T-helper 2 cell treated with Interferon-gamma antibody and Interleukin-4, amounts not matched to agents 5 μg/mL and 100 μg/mL, for 36 hours (primary cell): ENCODE measurements around the gene MPST.
"Not testable (repeated sequence)": the region's sequence is repeated elsewhere in the genome, so short reads cannot be mapped to it uniquely, and the experiment has no call there.

ENCODE experiments used
- DNase-seq: peaks from one replicate; pipeline ENCODE4 v3.0.0; 2021; ENCODE audit warnings: low spot score
- H3K27ac Mint-ChIP-seq: one replicate; pipeline ENCODE4 v1.8.0; 2021; ENCODE audit warnings: mild to moderate bottlenecking, mixed read lengths
- H3K27me3 Mint-ChIP-seq: one replicate; pipeline ENCODE4 v1.8.0; 2021; ENCODE audit warnings: low read depth, mixed read lengths
- H3K36me3 Mint-ChIP-seq: one replicate; pipeline ENCODE4 v1.8.0; 2021; ENCODE audit warnings: low read depth, mixed read lengths
- H3K4me1 Mint-ChIP-seq: one replicate; pipeline ENCODE4 v1.8.0; 2021; ENCODE audit warnings: low read depth, mixed read lengths
- H3K4me3 Mint-ChIP-seq: one replicate; pipeline ENCODE4 v1.8.0; 2022; ENCODE audit warnings: mild to moderate bottlenecking, moderate library complexity, mixed read lengths
- H3K9me3 Mint-ChIP-seq: one replicate; pipeline ENCODE4 v1.8.0; 2021; ENCODE audit warnings: mixed read lengths

Gene MPST

DNA sequence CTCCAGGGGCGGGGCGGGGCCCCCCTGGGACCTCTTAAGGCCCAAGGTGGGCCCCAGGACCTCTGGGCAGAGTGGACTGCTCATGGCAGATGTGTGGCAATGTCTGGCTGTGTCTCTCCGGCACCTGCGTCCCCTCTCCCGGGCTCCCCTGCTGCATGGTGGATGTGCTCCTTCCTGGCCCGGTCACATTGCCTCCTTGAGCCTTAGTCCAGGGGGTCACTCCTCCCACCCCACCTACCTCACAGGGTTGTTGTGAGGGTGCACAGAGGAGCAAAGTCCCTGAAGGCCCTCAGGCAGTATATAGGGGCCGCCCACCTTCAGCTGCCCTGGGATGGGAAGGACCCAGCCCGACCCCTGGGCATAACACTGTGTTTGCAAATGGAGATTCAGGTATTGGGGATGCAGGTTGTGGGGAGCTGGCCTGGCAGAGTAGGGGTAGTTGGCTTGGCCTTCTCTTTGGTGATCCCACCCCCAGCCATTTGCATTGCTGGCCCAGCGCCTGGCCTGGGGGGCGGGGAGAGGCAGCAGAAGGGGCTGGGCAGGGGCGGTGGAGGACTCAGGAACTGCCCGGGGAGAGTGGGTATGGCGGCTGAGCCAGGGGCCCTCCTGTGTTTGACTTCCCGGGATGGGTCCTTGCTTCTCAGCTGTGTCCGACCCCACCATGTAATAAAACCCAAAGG, 43.3 kb downstream of the MPST start:
- Mint-ChIP-seq H3K27ac (no peak overlapping the region), H3K36me3 (no peaks in the 10 kb centered on the region)

GRCh38 chr22:37063431-37064420, 44.2 kb downstream of the MPST start:
- DNase-seq, result no peak
- Mint-ChIP-seq H3K4me3 (no peak overlapping the region), H3K27ac (no peak overlapping the region)

More for the DNA sequence above, 43.3 kb downstream of the MPST start:
- Mint-ChIP-seq H3K4me3 (no peak overlapping the region), H3K4me1 (peaks cover 5% of the 10 kb centered on the region), H3K9me3 (no peaks in the 10 kb centered on the region), H3K27me3 (no peaks in the 10 kb centered on the region)
- DNase-seq, result no peak

GRCh38 chr22:37064553-37064952, 45.0 kb downstream of the MPST start:
- H3K4me3 Mint-ChIP-seq, result no peak overlapping the region
- DNase-seq, result no peak
- peaks cover 5% of the 10 kb centered on the region for H3K4me1 Mint-ChIP-seq
- H3K9me3 Mint-ChIP-seq, result no peaks in the 10 kb centered on the region
- no peak overlapping the region for H3K27ac Mint-ChIP-seq
- no peaks in the 10 kb centered on the region for H3K36me3 Mint-ChIP-seq
- no peaks in the 10 kb centered on the region for H3K27me3 Mint-ChIP-seq

More at GRCh38 chr22:37063431-37064420, 44.2 kb downstream of the MPST start:
- H3K9me3 Mint-ChIP-seq, result no peaks in the 10 kb centered on the region
- no peaks in the 10 kb centered on the region for H3K36me3 Mint-ChIP-seq
- H3K27me3 Mint-ChIP-seq, result no peaks in the 10 kb centered on the region
- H3K4me1 Mint-ChIP-seq, result peaks cover 5% of the 10 kb centered on the region

DNA sequence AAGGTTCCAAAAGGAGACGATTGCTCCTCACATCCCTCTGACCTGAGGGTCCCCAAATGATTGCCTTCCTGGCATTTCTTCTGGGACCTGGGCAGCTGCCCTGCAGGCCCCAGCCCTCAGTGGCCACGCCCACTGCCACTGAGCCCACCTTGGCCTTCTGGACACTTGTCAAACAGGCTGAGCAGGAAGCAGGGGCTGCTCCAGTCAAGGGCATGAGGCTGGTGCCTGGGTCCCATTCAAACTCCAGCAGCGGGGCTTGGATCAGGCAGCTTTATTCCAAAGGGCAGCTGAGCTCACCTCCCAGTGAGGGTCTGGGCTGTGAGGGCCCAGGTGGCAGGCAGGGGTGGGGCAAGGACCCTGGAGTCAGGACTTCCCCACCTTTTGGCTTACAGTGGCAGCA, 45.6 kb downstream of the MPST start:
- Mint-ChIP-seq H3K4me3 (no peak overlapping the region), H3K9me3 (no peaks in the 10 kb centered on the region), H3K27ac (no peak overlapping the region), H3K27me3 (peaks cover 2% of the 10 kb centered on the region), H3K36me3 (no peaks in the 10 kb centered on the region), H3K4me1 (peaks cover under 1% of the 10 kb centered on the region)
- DNase-seq, result no peak

DNA sequence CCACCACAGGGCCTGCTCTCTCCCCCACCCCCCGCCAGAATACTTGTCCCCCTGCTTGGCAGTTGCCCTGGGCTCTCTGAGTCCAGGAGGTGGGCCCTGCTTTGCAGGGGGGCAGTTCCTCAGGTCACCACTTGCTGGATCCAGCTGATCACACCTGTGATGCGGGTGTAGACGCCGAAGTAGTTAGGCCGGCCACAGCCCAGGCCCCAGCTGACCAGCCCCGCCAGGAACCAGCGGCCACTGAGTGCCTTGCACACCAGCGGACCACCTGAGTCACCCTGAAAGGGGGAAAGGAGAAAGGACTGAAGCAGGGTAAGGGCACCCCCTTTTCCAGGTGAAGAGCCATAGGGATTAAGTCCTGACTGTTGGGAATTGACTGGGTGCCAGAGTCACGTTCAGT, 46.4 kb downstream of the MPST start:
- Mint-ChIP-seq H3K4me1 (no peaks in the 10 kb centered on the region), H3K4me3 (no peak overlapping the region), H3K27me3 (peaks cover 2% of the 10 kb centered on the region)

GRCh38 chr22:37067428-37067827, 47.9 kb downstream of the MPST start:
- Mint-ChIP-seq H3K9me3 (no peaks in the 10 kb centered on the region), H3K27me3 (peaks cover 2% of the 10 kb centered on the region), H3K36me3 (no peaks in the 10 kb centered on the region), H3K4me3 (no peak overlapping the region), H3K4me1 (no peaks in the 10 kb centered on the region), H3K27ac (no peak overlapping the region)
- DNase-seq, result no peak

More for the DNA sequence above, 46.4 kb downstream of the MPST start:
- H3K9me3 Mint-ChIP-seq, result no peaks in the 10 kb centered on the region
- H3K36me3 Mint-ChIP-seq, result no peaks in the 10 kb centered on the region
- no peak overlapping the region for H3K27ac Mint-ChIP-seq
- DNase-seq, result no peak

GRCh38 chr22:37068859-37069258, 49.3 kb downstream of the MPST start:
- Mint-ChIP-seq H3K36me3 (no peaks in the 10 kb centered on the region), H3K4me1 (no peaks in the 10 kb centered on the region), H3K9me3 (no peaks in the 10 kb centered on the region), H3K4me3 (no peak overlapping the region), H3K27ac (no peak overlapping the region), H3K27me3 (peaks cover 2% of the 10 kb centered on the region)
- no peak for DNase-seq

DNA sequence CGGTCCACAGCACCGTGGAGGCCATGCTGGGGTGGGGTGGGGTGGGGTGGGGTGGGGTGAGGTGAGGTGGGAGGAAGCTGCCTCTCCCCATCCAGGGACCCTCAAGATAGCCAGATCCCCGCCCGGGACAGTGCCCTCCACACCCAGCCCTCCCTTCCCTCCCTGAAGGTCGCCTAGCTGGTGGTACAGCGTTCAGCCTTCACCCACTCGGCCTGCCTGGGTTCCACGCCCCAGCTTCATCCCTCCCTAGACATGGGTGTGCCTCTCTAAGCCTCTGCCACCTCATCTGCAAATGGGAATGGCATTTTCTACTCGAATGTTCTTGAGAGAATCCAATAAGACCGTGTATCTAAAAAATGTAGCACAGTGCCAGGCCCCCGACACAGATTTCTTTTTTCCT, 49.8 kb downstream of the MPST start:
- Mint-ChIP-seq H3K36me3 (no peaks in the 10 kb centered on the region), H3K9me3 (no peaks in the 10 kb centered on the region), H3K27me3 (peaks cover 2% of the 10 kb centered on the region), H3K4me3 (no peak overlapping the region), H3K27ac (no peak overlapping the region), H3K4me1 (no peaks in the 10 kb centered on the region)
- no peak for DNase-seq

DNA sequence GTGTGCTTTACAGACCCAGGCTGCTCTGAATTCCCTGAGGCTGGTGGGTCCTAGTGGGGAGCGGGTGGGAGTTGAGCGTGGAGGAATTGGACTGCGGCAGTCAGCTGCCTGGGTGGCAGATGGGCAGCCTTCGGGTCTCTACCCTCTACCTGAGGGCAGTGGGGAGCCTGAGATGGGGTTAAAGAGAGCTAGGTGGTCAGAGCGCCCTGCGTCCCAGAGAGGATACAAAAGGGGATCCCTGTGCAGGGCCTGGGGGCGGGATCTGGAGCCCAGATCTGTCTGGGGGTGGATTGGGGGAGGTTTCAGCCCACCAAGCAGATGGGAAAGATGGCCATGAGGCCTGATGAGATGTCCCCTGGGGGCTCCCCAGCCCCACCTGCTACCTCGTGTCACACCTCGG, 50.2 kb downstream of the MPST start:
- no peak overlapping the region for H3K27ac Mint-ChIP-seq
- H3K4me3 Mint-ChIP-seq, result no peak overlapping the region
- no peaks in the 10 kb centered on the region for H3K4me1 Mint-ChIP-seq
- H3K36me3 Mint-ChIP-seq, result no peaks in the 10 kb centered on the region
- no peaks in the 10 kb centered on the region for H3K9me3 Mint-ChIP-seq
- no peak for DNase-seq
- peaks cover 2% of the 10 kb centered on the region for H3K27me3 Mint-ChIP-seq

DNA sequence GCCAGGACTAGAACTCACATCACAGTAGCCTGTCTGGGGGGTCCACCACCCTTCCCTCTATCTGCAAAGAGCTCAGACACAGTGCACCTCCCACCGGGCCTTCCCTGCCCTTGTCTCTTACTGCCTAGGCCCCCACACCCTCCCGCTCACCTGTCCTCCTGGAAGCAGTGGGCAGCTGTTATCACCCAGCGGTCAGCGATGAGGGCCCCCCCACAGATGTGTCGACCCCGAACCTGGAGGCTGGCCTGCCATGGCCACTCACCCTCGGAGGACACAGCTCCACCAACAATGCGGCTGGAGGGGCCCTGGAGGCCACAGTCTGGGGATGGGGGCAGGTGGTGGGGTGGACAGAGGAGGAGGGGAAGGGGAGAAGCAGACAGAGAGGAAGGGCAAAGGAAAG, 50.8 kb downstream of the MPST start:
- no peak overlapping the region for H3K27ac Mint-ChIP-seq
- no peaks in the 10 kb centered on the region for H3K4me1 Mint-ChIP-seq
- peaks cover 2% of the 10 kb centered on the region for H3K27me3 Mint-ChIP-seq
- DNase-seq, result no peak
- H3K9me3 Mint-ChIP-seq, result no peaks in the 10 kb centered on the region
- no peaks in the 10 kb centered on the region for H3K36me3 Mint-ChIP-seq
- H3K4me3 Mint-ChIP-seq, result no peak overlapping the region

DNA sequence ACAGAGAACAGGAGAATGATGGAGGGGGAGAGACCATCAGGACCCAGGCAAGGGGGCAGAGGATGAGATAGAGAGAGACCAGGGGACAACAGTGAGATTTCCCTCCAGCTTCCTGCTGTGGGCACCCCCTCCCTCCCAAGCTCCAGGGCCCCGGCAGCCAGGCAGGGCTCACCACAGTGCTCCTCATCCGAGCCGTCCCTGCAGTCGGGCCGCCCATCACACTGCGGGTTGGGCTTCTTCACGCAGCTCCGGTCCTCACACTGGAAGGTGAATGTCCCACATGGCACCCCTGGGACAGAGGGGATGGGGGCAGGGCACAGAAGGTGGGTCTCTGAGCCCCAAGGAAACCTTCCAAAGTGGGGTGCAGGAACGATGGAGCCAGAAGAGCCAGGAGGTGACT, 51.2 kb downstream of the MPST start:
- DNase-seq, result no peak
- H3K36me3 Mint-ChIP-seq, result no peaks in the 10 kb centered on the region
- H3K9me3 Mint-ChIP-seq, result no peaks in the 10 kb centered on the region
- H3K27ac Mint-ChIP-seq, result no peak overlapping the region
- peaks cover 1% of the 10 kb centered on the region for H3K4me1 Mint-ChIP-seq
- H3K4me3 Mint-ChIP-seq, result no peak overlapping the region
- peaks cover 2% of the 10 kb centered on the region for H3K27me3 Mint-ChIP-seq

- H3K36me3 Mint-ChIP-seq, H3K9me3 Mint-ChIP-seq, DNase-seq, H3K4me3 Mint-ChIP-seq, H3K4me1 Mint-ChIP-seq, H3K27ac Mint-ChIP-seq, H3K27me3 Mint-ChIP-seq: not testable (repeated sequence)
Observed at GRCh38 chr22:37071850-37072592, 52.5 kb downstream of the MPST start.

DNA sequence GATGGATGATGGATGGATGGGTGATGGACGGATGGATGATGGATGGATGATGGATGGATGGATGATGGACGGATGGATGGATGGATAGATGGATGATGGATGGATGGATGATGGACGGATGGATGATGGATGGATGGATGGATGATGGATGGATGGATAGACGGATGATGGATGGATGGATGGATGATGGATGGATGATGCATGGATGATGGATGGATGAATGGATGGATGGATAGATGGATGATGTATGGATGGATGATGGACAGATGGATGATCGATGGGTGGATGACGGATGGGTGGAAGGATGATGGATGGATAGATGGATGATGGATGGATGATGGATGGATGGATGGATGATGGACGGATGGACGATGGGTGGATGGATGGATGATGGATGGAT, 53.1 kb downstream of the MPST start:
- peaks cover 6% of the 10 kb centered on the region for H3K4me1 Mint-ChIP-seq
- H3K4me3 Mint-ChIP-seq, result no peak overlapping the region
- no peak overlapping the region for H3K27ac Mint-ChIP-seq
- H3K36me3 Mint-ChIP-seq, result no peaks in the 10 kb centered on the region
- peaks cover 2% of the 10 kb centered on the region for H3K27me3 Mint-ChIP-seq
- DNase-seq, result no peak
- no peaks in the 10 kb centered on the region for H3K9me3 Mint-ChIP-seq

GRCh38 chr22:37074537-37074936, 55.0 kb downstream of the MPST start:
- Mint-ChIP-seq H3K4me1 (peaks cover 22% of the 10 kb centered on the region), H3K9me3 (no peaks in the 10 kb centered on the region), H3K36me3 (no peaks in the 10 kb centered on the region), H3K4me3 (no peak overlapping the region), H3K27me3 (peaks cover 2% of the 10 kb centered on the region), H3K27ac (no peak overlapping the region)
- DNase-seq, result no peak
